MM.1S (cell line): Measurements from ENCODE around the gene PRKCH.

Source experiments
- EZH2 ChIP-seq: fragments of 300-600 bp; sonication (generic); optimal IDR thresholded peaks from 2 replicates; pipeline ENCODE3; 2017; ENCODE audit warnings: low read depth, mild to moderate bottlenecking, antibody characterized with exemption, low read length, mixed read lengths
- EZH2phosphoT487 ChIP-seq: fragments of 300-600 bp; sonication (generic); IDR thresholded peaks from 2 replicates; pipeline ENCODE4 v1.6.1; 2018; ENCODE audit warnings: antibody characterized with exemption, low read length
- TF ChIP-seq, protein P1 (sequence below): fragments of 300-600 bp; sonication (generic); IDR thresholded peaks from 2 replicates; pipeline ENCODE4 v1.5.1; 2016; ENCODE audit warnings: antibody characterized with exemption, low read length, mixed read lengths

DNA sequence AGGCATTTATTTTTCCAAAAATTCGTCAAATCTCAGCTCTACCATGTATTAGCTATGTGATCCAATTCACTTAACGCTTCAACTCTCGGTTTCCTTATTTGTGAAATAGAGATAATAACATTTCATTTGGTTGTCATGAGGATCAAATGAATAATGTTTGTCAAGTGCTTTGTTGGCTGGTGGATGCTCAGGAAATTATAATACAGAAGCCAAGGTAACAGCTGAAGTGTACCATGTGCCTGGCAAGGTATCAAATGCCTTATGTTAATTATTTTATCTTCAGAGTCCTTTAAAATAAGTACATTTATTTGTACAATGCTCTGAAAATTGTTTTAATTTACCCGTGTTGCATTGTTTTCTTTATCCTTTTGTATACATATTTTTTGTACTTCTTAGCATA, 6.1 kb upstream of the PRKCH start:
- TF ChIP-seq EZH2phosphoT487 (no peak), EZH2 (no peak)
- TF ChIP-seq, protein P1, sequence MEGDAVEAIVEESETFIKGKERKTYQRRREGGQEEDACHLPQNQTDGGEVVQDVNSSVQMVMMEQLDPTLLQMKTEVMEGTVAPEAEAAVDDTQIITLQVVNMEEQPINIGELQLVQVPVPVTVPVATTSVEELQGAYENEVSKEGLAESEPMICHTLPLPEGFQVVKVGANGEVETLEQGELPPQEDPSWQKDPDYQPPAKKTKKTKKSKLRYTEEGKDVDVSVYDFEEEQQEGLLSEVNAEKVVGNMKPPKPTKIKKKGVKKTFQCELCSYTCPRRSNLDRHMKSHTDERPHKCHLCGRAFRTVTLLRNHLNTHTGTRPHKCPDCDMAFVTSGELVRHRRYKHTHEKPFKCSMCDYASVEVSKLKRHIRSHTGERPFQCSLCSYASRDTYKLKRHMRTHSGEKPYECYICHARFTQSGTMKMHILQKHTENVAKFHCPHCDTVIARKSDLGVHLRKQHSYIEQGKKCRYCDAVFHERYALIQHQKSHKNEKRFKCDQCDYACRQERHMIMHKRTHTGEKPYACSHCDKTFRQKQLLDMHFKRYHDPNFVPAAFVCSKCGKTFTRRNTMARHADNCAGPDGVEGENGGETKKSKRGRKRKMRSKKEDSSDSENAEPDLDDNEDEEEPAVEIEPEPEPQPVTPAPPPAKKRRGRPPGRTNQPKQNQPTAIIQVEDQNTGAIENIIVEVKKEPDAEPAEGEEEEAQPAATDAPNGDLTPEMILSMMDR, result no peak
